NCI-H187 (cell line): ENCODE data around the gene CTXND1.
"Not testable (repeated sequence)": the region's sequence is repeated elsewhere in the genome, so short reads cannot be mapped to it uniquely, and the experiment has no call there.

Experiments
- DNase-seq, 2 experiments: peaks; one replicate each; lab custom pipeline; 2025; lab: John Stamatoyannopoulos, UW

Gene CTXND1

DNA sequence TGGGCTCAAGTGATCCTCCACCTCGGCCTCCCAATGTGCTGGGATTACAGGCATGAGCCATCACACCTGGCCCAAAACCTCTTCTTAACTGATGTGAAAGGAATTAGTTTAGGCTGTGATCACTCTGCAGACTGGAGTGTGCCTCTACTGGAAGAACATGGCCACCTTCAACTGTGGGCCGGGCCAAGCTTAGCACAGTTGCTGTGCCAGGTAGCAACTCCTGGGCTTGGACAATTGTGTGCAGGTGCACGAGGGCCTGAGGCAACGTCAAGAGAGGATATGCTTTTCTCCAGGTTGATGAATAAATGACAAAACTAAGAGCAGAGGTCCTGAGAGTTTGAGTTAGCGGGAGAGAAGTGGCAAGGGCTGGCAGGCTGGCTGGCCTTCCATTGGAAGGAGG is 92.7 kb downstream of the CTXND1 start:
- DNase-seq = no peak

DNA sequence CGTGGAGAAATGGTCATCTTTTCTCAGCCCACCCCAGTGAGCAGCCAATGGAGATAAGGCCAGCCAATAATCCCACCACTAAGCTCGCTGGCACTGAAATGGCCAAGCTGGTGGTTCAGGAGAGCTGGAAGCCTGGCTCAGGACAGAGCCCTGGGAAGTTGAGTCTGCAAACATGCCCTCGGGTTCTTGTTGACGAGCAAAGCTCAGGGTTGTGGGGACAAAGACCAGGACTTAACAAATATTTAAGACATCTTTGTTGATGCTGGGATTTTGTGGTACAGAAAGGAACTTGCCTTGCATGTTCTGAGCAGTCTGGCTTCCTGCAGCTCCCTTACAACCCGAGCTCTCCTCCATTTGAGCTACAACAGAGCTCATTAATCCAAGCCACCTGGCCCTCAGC is 94.8 kb downstream of the CTXND1 start:
- no peak for DNase-seq

DNA sequence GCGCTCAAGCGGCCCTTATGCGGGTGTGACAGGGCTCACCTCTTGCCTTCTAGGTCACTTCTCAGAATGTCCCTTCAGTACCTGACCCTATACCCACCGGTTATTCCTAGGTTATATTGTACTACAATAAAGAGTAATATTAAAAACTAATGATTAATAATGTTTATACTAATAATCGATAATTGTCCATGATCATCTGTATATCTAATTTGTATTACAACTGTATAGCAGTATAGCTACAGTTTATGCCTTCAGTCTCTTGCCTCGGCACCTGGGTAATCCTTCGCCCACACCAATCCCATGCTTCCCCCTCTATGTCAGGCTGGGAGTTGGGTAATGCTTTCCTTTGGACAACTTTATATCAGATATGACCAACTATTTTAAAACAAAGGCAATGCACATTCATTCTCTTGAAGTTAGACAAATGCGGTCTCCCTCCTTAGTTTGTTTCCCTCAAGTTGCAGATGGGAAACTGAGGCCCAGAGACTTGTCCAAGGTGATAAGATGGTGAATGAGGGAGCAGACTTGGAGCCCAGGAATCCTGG is 95.8 kb downstream of the CTXND1 start:
- DNase-seq = no peak

DNA sequence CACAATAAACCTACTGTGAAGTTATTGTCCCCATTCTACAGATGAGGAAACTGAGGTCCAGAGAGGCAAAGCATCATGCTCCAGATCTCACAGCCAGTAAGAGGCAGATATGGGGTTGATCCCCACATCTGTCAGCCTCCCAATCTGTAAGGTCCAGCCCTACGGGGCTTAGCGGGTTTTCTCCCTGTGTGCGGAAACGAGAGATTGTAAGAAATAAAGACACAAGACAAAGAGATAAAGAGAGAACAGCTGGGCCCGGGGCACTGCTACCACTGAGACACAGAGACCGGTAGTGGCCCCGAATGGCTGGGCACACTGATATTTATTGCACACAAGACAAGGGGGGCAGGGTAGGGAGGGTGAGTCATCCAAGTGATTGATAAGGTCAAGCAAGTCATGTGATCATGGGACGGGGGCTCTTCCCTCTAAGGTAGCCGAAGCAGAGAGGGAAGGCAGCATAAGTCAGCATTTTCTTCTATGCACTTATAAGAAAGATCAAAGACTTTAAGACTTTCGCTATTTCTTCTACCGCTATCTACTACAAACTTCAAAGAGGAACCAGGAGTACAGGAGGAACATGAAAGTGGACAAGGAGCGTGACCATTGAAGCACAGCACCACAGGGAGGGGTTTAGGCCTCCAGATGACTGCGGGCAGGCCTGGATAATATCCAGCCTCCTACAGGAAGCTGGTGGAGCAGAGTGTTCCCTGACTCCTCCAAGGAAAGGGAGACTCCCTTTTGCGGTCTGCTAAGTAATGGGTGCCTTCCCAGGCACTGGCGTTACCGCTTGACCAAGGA is 96.4 kb downstream of the CTXND1 start:
- DNase-seq = not testable (repeated sequence)

DNA sequence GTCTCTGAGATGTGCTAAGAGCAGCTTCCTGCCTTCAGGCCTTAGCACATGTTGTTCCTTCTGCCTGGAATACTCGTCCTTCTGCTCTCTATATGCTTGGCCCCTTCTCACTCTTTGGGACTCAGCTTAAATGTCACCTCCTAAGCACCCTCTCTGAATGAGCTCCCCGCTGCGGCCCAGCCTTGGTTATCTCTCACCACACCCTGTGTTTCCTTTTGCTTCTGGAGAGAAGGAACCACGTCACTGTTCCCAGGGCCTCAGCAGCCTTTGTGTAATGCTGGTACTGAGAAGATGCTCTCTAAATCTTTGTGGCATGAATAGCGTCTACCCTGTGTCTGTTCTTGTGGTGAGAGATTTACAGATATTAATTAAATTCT is 97.0 kb downstream of the CTXND1 start:
- no peak for DNase-seq

DNA sequence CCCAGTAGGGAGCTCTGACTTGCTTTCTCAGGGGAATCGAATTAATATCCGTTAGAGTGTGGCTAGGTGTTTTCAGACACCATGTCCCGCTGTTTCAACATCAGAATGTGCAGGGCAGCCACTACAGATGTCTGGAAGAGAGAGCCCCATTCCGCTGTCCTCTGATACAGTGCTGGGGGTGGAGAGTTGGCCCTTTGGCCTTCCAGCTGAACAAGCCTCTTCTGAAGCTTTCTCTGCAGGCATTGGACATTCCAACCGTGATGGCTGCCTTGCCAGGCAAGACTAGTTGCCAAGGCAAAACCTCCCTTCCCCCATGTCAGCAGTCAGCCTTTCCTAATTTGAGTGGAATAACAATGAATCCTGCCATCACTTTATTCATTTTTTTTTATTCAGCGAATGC is 97.7 kb downstream of the CTXND1 start:
- no peak for DNase-seq

DNA sequence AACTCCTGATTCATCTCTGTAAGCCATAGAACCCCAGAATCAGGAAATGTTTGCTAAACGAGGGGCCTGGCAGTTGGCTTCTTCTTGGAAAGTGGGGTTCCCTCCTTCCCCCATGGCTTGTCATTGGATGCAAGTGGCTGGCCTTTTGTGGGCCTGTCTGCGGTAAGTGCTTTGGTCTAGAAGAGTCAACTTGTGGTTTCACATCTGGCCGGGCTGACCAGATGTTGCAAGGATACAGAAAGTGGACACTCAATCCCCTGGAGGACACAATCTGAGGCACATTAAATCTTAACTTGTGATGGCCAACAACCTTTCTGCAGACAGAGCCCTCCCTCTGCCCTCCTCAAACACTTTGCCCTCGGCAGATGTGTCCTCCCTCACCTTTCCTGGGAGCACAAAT is 98.1 kb downstream of the CTXND1 start:
- no peak for DNase-seq

DNA sequence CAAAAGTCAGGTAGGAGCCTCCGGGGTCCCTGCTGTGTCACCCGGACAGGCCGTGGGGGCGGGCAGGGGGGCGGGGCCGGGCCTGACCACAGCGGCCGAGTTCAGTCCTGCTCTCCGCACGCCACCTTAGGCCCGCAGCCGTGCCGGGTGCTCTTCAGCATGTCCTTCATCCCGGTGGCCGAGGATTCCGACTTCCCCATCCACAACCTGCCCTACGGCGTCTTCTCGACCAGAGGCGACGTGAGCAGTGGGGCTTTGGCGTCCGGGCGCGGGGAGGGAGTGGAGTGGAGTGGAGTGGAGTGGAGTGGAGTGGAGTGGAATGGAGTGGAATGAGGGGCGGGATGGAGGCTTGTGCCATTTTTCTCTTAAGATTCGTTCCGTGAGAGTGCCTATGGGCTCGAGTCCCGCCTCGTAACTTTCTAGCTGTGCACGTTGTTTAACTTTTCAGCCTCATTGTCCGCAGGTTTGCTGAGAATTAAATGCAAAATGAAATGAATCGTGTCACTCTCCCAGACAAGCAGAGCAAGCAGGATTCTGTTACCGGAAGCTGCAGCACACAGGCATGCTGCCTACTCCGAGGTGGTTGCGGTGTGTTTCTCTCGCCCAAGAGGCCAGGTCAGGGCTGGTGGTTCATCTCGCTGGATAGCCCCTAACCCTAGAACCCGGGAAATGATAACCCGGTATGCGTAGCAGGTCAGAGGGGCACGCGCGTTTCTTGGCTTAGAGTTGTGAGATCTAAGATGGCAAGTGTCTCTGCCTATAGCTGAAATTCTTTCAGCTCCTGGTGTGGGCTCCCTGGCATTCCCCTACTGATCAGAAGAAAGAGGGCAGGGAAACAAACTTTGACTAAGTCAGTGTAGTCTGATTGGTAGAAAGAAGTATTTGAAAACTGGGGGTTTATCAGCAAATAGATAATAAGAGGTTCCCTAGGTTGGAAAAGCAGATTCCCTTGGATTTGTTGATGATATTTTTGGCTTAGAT is 98.8 kb downstream of the CTXND1 start, which contains the start of gene FAH:
Gene FAH (plus strand): TSS at position 104 of the 981 bp plus-strand sequence. CDS start 56 bp downstream, at position 160.
- no peak for DNase-seq

DNA sequence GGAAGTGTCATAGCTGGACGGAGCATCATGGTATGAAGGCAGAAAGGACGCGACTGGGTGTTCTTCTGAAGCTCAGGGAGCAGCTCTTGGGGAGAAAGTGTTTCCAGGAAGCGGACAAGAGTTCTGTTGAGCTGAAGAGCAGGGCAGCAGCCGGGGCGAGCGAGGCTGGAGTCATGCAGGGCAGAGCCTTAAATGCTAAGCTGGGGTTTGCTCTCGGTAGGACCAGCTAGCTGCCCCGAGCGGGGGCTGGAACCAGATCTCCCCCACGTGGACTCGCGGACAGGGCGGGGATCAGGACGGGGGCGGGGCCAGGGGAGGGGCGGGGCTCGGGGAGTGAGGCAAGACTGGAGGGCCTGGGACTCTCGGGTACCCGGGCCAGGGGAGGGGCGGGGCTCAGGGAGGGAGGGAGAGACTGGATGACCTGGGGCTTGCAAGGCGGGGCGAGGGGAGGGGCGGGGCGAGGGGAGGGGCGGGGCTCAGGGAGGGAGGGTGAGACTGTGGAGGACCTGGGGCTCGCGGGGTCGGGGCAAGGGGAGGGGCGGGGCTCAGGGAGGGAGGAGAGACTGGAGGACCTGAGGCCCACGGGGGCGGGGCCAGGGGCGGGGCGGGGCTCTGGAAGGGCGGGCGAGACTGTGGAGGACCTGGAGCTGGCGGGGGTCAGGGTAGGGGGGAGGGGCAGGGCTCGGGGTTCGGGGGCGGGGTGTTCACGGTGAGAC is 99.7 kb downstream of the CTXND1 start:
- peak; percentile 45 to 74 for DNase-seq

DNA sequence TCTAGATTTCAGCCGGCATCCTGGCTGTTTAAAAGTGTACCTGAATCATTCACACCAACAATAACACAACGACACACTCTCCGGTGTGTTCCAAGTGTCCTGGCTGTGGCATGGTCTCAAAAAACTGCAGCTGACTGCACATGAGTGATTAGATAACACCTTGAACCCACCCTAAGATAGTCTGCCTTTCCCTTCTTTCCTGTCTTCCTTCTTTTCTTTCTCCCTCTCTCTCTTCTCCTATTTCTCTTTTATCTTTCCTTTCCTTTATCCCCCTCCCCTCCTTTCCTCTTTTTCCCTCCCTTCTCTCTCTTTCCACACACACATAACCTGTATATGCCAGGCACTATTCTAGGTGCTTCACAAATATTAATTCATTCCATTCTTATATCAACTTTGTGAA is 100.4 kb downstream of the CTXND1 start:
- no peak for DNase-seq

DNA sequence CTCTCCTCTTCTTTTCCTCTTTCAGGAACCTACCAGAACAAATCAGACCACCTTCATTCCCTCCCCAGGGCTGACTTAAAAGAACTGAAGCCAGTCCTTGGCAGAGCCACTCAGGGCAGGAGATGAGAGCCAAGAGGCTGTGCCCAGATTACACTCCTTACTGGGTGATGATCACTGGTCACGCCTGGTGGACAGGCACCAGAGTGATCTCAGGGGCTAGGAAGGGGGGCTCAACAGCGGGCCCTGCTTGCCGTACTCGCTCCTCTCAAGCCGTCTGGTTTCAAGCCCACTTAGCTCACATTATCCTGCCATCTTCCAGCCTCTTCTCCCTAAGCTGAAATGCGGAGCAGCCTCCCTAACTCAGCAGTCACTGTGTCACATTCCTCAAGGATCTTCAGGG is 100.9 kb downstream of the CTXND1 start:
- DNase-seq = no peak
